HCT116 (cell line): ENCODE results near the gene PEX11G. TPM values are rescaled to one million over a fixed set of nuclear protein-coding genes. Genes with fewer than 3 reads are reported as not detected.

Source experiments
- ATAC-seq: fragments of 200-7000 bp; cut with Tn5 transposase; 2 replicates; pipeline ENCODE4 v1.9.1; 2020; ENCODE audit warnings: mild to moderate bottlenecking, moderate library complexity
- Bru-seq: library from RNA; stranded (reverse); fragments of 400-500 nt; gene quantifications from one replicate; lab custom pipeline; 2021; lab: Mats Ljungman, UMichigan
- BruChase-seq, 2 experiments: library from RNA; stranded (reverse); fragments of 400-500 nt; gene quantifications; one replicate each; lab custom pipeline; 2021; lab: Mats Ljungman, UMichigan
- BruUV-seq: library from RNA; stranded (reverse); fragments of 400-500 nt; replicated peaks from 2 replicates; lab custom pipeline; 2021; lab: Mats Ljungman, UMichigan
- CTCF ChIA-PET: fragments of 300-600 bp; sonication (Branson Sonifier 250); formaldehyde crosslinking; loops from one replicate; lab custom pipeline; 2021; ENCODE audit warnings: antibody characterized with exemption; lab: Charles Lee
- POLR2A ChIA-PET: fragments of 300-600, 350-600 bp; sonication (Branson Sonifier 250); formaldehyde crosslinking; loops from one replicate; lab custom pipeline; 2021; ENCODE audit warnings: antibody characterized with exemption; lab: Charles Lee
- RAD21 ChIA-PET, 2 experiments: fragments of 300-600 bp; sonication (Branson Sonifier 250); formaldehyde crosslinking; loops; one replicate each; lab custom pipeline; 2023; ENCODE audit warnings: low total read pairs in 2 of 2; ENCODE audit not compliant: uncharacterized antibody in 2 of 2, unreplicated experiment in 2 of 2, low non-redundant PET in 1 of 2; lab: Charles Lee
- DNase-seq: peaks from one replicate; pipeline ENCODE4 v3.0.0-alpha.2; 2010; ENCODE audit warnings: low read depth, low spot score
- H2AFZ ChIP-seq: fragments of 200-600 bp; shearing (Covaris generic), sonication (generic); 2 replicates; pipeline ENCODE4 v1.6.1; 2017; ENCODE audit warnings: low read depth, mixed run types, mixed read lengths, antibody characterized with exemption, low read length; ENCODE audit not compliant: poor library complexity, severe bottlenecking
- H3K27ac ChIP-seq: 2 replicates; pipeline ENCODE4 v1.5.1; 2012; ENCODE audit warnings: low read depth, low read length
- H3K27me3 ChIP-seq: fragments of 200-600 bp; sonication (generic); 2 replicates; pipeline ENCODE4 v1.6.1; 2016; ENCODE audit warnings: mixed run types, low read length, mixed read lengths; ENCODE audit not compliant: insufficient read depth
- H3K36me3 ChIP-seq, 2 experiments: fragments of 200-500 bp in 1 of 2; fragments of 200-600 bp in 1 of 2; sonication (Bioruptor generic) in 1 of 2; sonication (generic) in 1 of 2; 2 replicates each; pipeline versions ENCODE4 v1.5.1 to v1.6.1; 2014 to 2016; ENCODE audit warnings: low read length in 2 of 2, inconsistent platforms in 1 of 2, mixed read lengths in 1 of 2, mixed run types in 1 of 2; ENCODE audit not compliant: insufficient read depth in 2 of 2, control insufficient read depth in 1 of 2
- H3K4me1 ChIP-seq, 2 experiments: fragments of 200-600 bp in 1 of 2; sonication (generic) in 1 of 2; 2 replicates each; pipeline versions ENCODE4 v1.5.1 to v1.6.1; 2012 to 2017; ENCODE audit warnings: low read length in 2 of 2, inconsistent platforms in 1 of 2, mild to moderate bottlenecking in 1 of 2, mixed read lengths in 1 of 2, mixed run types in 1 of 2, moderate library complexity in 1 of 2; ENCODE audit not compliant: insufficient read depth in 2 of 2, control insufficient read depth in 1 of 2
- H3K4me2 ChIP-seq: fragments of 200-600 bp; sonication (generic); 2 replicates; pipeline ENCODE4 v1.6.1; 2017; ENCODE audit warnings: mixed run types, low read length, mixed read lengths
- H3K4me3 ChIP-seq, 2 experiments: fragments of 200-600 bp in 1 of 2; sonication (generic) in 1 of 2; replicated peaks in 1 of 2; 2 replicates each; pipeline ENCODE4 v1.5.1; 2011 to 2016; ENCODE audit warnings: low read length in 2 of 2, control low read depth in 1 of 2, low read depth in 1 of 2, mild to moderate bottlenecking in 1 of 2, mixed read lengths in 1 of 2, mixed run types in 1 of 2
- H3K79me2 ChIP-seq: fragments of 200-600 bp; sonication (generic); 2 replicates; pipeline ENCODE4 v1.6.1; 2017; ENCODE audit warnings: mild to moderate bottlenecking, mixed run types, low read length, moderate library complexity, mixed read lengths; ENCODE audit not compliant: insufficient read depth
- H3K9ac ChIP-seq: fragments of 200-600 bp; sonication (generic); 2 replicates; pipeline ENCODE4 v1.6.1; 2016; ENCODE audit warnings: low read length, mixed read lengths
- H3K9me2 ChIP-seq: fragments of 200-600 bp; sonication (generic), shearing (Covaris generic); 2 replicates; pipeline ENCODE4 v1.6.1; 2017; ENCODE audit warnings: mixed run types, mild to moderate bottlenecking, moderate library complexity; ENCODE audit not compliant: insufficient read depth
- H3K9me3 ChIP-seq, 2 experiments: fragments of 200-500 bp in 1 of 2; fragments of 200-600 bp in 1 of 2; sonication (Bioruptor generic) in 1 of 2; sonication (generic) in 1 of 2; 2 replicates each; pipeline ENCODE4 v1.6.1; 2014 to 2017; ENCODE audit warnings: low read length in 2 of 2, mixed read lengths in 2 of 2, inconsistent platforms in 1 of 2, low read depth in 1 of 2, mild to moderate bottlenecking in 1 of 2, mixed run types in 1 of 2, moderate library complexity in 1 of 2; ENCODE audit not compliant: control insufficient read depth in 1 of 2, insufficient read depth in 1 of 2
- H4K20me1 ChIP-seq: fragments of 200-600 bp; sonication (generic), shearing (Covaris generic); 2 replicates; pipeline ENCODE4 v1.6.1; 2017; ENCODE audit warnings: mixed run types, mild to moderate bottlenecking, moderate library complexity; ENCODE audit not compliant: insufficient read depth
- CBX3 ChIP-seq: IDR thresholded peaks from 2 replicates; pipeline ENCODE4 v1.6.1; 2012; ENCODE audit warnings: low read depth
- CEBPB ChIP-seq: IDR thresholded peaks from 2 replicates; pipeline ENCODE4 v1.6.1; 2012; ENCODE audit warnings: low read depth
- EGR1 ChIP-seq: IDR thresholded peaks from 2 replicates; pipeline ENCODE4 v1.6.1; 2012; ENCODE audit warnings: low read depth
- ELF1 ChIP-seq: IDR thresholded peaks from 2 replicates; pipeline ENCODE4 v1.6.1; 2012; ENCODE audit warnings: low read depth, borderline replicate concordance
- EZH2 ChIP-seq: fragments of 200-600 bp; sonication (generic); IDR thresholded peaks from 2 replicates; pipeline ENCODE4 v1.6.1; 2017; ENCODE audit warnings: antibody characterized with exemption, mixed run types
- EZH2phosphoT487 ChIP-seq: fragments of 200-600 bp; IDR thresholded peaks from 2 replicates; pipeline ENCODE4 v1.6.1; 2018; ENCODE audit warnings: antibody characterized with exemption, borderline replicate concordance
- FOSL1 ChIP-seq: IDR thresholded peaks from 2 replicates; pipeline ENCODE4 v1.6.1; 2012; ENCODE audit warnings: low read depth
- JUND ChIP-seq: IDR thresholded peaks from 2 replicates; pipeline ENCODE4 v1.6.1; 2012
- POLR2A ChIP-seq: IDR thresholded peaks from 2 replicates; pipeline ENCODE4 v1.7.0; 2011; ENCODE audit warnings: borderline replicate concordance; ENCODE audit not compliant: insufficient read depth, insufficient read length; ENCODE audit errors: extremely low read depth
- POLR2AphosphoS5 ChIP-seq: IDR thresholded peaks from 2 replicates; pipeline ENCODE4 v1.6.1; 2011; ENCODE audit warnings: mild to moderate bottlenecking, low read depth, low read length, moderate library complexity
- SIN3A ChIP-seq: IDR thresholded peaks from 2 replicates; pipeline ENCODE4 v1.6.1; 2012; ENCODE audit warnings: low read depth
- SP1 ChIP-seq: IDR thresholded peaks from 2 replicates; pipeline ENCODE4 v1.6.1; 2012; ENCODE audit warnings: low read depth
- TCF7L2 ChIP-seq: IDR thresholded peaks from 2 replicates; pipeline ENCODE4 v1.7.0; 2011; ENCODE audit warnings: borderline replicate concordance, inconsistent platforms; ENCODE audit not compliant: insufficient read depth, insufficient read length; ENCODE audit errors: extremely low read depth
- YY1 ChIP-seq: IDR thresholded peaks from 2 replicates; pipeline ENCODE4 v1.6.1; 2011; ENCODE audit warnings: low read length, low read depth, moderate library complexity, mild to moderate bottlenecking; ENCODE audit not compliant: insufficient replicate concordance; ENCODE audit errors: extremely low read depth
- ZFX ChIP-seq: fragments of 450-650 bp; IDR thresholded peaks from 2 replicates; pipeline ENCODE4 v1.6.1; 2017
- ZNF274 ChIP-seq: fragments of 200-500 bp; sonication (Bioruptor generic); IDR thresholded peaks from 2 replicates; pipeline ENCODE4 v1.6.1; 2014; ENCODE audit warnings: mild to moderate bottlenecking, low read depth, low read length, inconsistent platforms
- intact Hi-C: fragments of 100-400 bp; cut with micrococcal nuclease; formaldehyde crosslinking; loops from 2 replicates; pipeline ENCODE4 v1.10.0; 2022
- long read RNA-seq: library from polyadenylated mRNA; unstranded; transcript quantifications from one replicate; pipeline ENCODE4 v2.0.0, GENCODE V29; 2021; ENCODE audit not compliant: unreplicated experiment
- polyA plus RNA-seq: library from polyadenylated mRNA; unstranded; fragments of >200 nt; gene quantifications from 2 replicates; pipeline ENCODE4 v1.2.1, GENCODE V29; 2012; ENCODE audit warnings: missing spikeins
- total RNA-seq: library from RNA; stranded (reverse); gene quantifications from one replicate; pipeline ENCODE4 v1.2.1, GENCODE V29; 2021; ENCODE audit not compliant: unreplicated experiment
- TF ChIP-seq, protein P1 (sequence below): IDR thresholded peaks from 2 replicates; pipeline ENCODE4 v1.6.1; 2012
- TF ChIP-seq, protein P2 (sequence below): IDR thresholded peaks from 2 replicates; pipeline ENCODE4 v1.6.1; 2011; ENCODE audit warnings: mild to moderate bottlenecking, low read length, moderate library complexity; ENCODE audit not compliant: insufficient replicate concordance; ENCODE audit errors: extremely low read depth
- TF ChIP-seq, protein P3 (sequence below): IDR thresholded peaks from 2 replicates; pipeline ENCODE4 v1.6.1; 2012
- TF ChIP-seq, protein P4 (sequence below): IDR thresholded peaks from 2 replicates; pipeline ENCODE4 v1.6.1; 2012; ENCODE audit warnings: low read depth

PEX11G gene
- total RNA-seq (6.4 TPM), Bru-seq, nascent RNA (percentile 42 among the genes with signal in this experiment), BruChase-seq, experiment 1, labeled RNA remaining after a 6-hour chase (percentile 28 among the genes with signal in this experiment), BruChase-seq, experiment 2, labeled RNA remaining after a 2-hour chase (percentile 37 among the genes with signal in this experiment)
- 4.7 and 5.1 TPM in 2 replicates for polyA plus RNA-seq
- long read RNA-seq, transcript PEX11G-201 (5 exons, 1,062 nt): major isoform, 5 of 8 reads
- long read RNA-seq, partial matches to known transcripts: 1 of 8 reads
- long read RNA-seq, other reads (novel, unspliced or antisense): 2 of 8 reads

DNA sequence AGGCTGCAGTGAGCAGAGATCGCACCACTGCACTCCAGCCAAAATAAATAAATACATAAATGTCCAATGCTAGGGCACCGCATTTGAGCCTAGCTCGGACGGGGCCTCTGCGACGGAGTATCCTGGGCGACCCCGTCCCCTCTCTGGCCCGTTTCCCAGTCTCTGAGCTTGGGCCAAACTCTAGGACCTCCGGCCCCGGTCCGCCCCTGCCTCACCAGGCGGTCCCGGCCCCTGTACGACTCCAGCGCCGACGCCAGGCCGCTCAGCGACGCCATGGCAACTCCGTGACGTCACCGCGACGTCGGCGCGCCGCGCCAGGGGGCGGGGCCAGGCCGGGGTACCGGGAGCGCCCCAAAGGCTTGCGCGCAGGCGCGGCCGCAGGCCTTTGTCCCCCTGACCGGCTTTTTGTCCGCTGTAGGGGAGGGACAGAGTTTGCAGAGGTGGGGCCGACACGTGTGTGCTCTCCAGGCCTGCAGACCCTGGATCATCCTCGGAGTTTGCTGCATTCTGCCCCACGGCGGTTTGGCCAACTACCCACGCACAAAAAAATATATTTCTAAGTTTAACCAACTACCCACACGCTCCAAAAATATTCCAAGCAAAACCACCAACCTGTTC is at the start of gene PEX11G:
PEX11G (minus strand) TSS at position 300 of the 618 bp plus-strand sequence; CDS start at position 275, 25 bp downstream.
- peaks cover 13 to 32% of the 10 kb centered on the region in 2 experiments for H3K4me1 ChIP-seq
- no peaks in the 10 kb centered on the region for H3K9me2 ChIP-seq
- H3K79me2 ChIP-seq: no peaks in the 10 kb centered on the region
- ChIA-PET POLR2A (interaction anchor here (1.6 kb wide), 1 partner anchor 17 kb away, joined by 6 read pairs; no protein-coding TSS in a partner anchor), RAD21 (no interaction called here), CTCF (interaction anchor here (0.9 kb wide), 1 partner anchor 80 kb away, joined by 4 read pairs; no protein-coding TSS in a partner anchor)
- no peaks in the 10 kb centered on the region for H3K27me3 ChIP-seq
- no peaks in the 10 kb centered on the region for H3K9me3 ChIP-seq
- peak within 1 kb of the TSS; percentile 29 for H2AFZ ChIP-seq
- peak within 1 kb of the TSS; percentile 59 for H3K27ac ChIP-seq
- DNase-seq (peak; percentile 75), ATAC-seq (peak; percentile 94)
- H4K20me1 ChIP-seq: no peaks in the 10 kb centered on the region
- H3K9ac ChIP-seq: peak within 1 kb of the TSS; percentile 74
- H3K4me2 ChIP-seq: peak within 1 kb of the TSS; percentile 70
- peak within 1 kb of the TSS; percentile 54 to 65 for H3K4me3 ChIP-seq
- intact Hi-C loops: no loop called here
- BruUV-seq: no TSS peak
- H3K36me3 ChIP-seq: no peaks in the 10 kb centered on the region
- TF ChIP-seq CBX3 (no peak), EGR1 (no peak), FOSL1 (no peak), ZNF274 (no peak), ZFX (peak; percentile 75; the same call in 1 of the 2 replicates), JUND (no peak), SP1 (peak; percentile 36; the same call in 1 of the 2 replicates), POLR2AphosphoS5 (peak; percentile 93), POLR2A (peak; percentile 80), EZH2phosphoT487 (no peak), SIN3A (no peak), EZH2 (no peak), YY1 (peak; percentile 82), TCF7L2 (no peak), CEBPB (no peak), ELF1 (no peak)
- TF ChIP-seq, protein P1, sequence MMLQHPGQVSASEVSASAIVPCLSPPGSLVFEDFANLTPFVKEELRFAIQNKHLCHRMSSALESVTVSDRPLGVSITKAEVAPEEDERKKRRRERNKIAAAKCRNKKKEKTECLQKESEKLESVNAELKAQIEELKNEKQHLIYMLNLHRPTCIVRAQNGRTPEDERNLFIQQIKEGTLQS: no peak
- TF ChIP-seq, protein P2, sequence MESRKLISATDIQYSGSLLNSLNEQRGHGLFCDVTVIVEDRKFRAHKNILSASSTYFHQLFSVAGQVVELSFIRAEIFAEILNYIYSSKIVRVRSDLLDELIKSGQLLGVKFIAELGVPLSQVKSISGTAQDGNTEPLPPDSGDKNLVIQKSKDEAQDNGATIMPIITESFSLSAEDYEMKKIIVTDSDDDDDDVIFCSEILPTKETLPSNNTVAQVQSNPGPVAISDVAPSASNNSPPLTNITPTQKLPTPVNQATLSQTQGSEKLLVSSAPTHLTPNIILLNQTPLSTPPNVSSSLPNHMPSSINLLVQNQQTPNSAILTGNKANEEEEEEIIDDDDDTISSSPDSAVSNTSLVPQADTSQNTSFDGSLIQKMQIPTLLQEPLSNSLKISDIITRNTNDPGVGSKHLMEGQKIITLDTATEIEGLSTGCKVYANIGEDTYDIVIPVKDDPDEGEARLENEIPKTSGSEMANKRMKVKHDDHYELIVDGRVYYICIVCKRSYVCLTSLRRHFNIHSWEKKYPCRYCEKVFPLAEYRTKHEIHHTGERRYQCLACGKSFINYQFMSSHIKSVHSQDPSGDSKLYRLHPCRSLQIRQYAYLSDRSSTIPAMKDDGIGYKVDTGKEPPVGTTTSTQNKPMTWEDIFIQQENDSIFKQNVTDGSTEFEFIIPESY: no peak
- TF ChIP-seq, protein P3, sequence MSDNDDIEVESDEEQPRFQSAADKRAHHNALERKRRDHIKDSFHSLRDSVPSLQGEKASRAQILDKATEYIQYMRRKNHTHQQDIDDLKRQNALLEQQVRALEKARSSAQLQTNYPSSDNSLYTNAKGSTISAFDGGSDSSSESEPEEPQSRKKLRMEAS: no peak
- TF ChIP-seq, protein P4, sequence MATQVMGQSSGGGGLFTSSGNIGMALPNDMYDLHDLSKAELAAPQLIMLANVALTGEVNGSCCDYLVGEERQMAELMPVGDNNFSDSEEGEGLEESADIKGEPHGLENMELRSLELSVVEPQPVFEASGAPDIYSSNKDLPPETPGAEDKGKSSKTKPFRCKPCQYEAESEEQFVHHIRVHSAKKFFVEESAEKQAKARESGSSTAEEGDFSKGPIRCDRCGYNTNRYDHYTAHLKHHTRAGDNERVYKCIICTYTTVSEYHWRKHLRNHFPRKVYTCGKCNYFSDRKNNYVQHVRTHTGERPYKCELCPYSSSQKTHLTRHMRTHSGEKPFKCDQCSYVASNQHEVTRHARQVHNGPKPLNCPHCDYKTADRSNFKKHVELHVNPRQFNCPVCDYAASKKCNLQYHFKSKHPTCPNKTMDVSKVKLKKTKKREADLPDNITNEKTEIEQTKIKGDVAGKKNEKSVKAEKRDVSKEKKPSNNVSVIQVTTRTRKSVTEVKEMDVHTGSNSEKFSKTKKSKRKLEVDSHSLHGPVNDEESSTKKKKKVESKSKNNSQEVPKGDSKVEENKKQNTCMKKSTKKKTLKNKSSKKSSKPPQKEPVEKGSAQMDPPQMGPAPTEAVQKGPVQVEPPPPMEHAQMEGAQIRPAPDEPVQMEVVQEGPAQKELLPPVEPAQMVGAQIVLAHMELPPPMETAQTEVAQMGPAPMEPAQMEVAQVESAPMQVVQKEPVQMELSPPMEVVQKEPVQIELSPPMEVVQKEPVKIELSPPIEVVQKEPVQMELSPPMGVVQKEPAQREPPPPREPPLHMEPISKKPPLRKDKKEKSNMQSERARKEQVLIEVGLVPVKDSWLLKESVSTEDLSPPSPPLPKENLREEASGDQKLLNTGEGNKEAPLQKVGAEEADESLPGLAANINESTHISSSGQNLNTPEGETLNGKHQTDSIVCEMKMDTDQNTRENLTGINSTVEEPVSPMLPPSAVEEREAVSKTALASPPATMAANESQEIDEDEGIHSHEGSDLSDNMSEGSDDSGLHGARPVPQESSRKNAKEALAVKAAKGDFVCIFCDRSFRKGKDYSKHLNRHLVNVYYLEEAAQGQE: no peak
